ENCODE results near the gene FBP2. TPM values are rescaled to one million over a fixed set of nuclear protein-coding genes. Genes with fewer than 3 reads are reported as not detected.
A peak's percentile ranks its signal among the peaks of the same experiment; 100 is the strongest.

FBP2 gene
- not detected for total RNA-seq

GRCh38 chr9:94593459-94594345, at the start of gene FBP2:
Gene FBP2 (minus strand): TSS chr9:94593824. CDS start chr9:94593726, 98 bp downstream.
- DNase-seq (ENCODE audit: low spot score in 2 of 2), result peak in 1 of 2 donors; percentile 42
- H3K36me3 Mint-ChIP-seq, result no peaks in the 10 kb centered on the region
- no peaks in the 10 kb centered on the region for H3K9me3 Mint-ChIP-seq

DNA sequence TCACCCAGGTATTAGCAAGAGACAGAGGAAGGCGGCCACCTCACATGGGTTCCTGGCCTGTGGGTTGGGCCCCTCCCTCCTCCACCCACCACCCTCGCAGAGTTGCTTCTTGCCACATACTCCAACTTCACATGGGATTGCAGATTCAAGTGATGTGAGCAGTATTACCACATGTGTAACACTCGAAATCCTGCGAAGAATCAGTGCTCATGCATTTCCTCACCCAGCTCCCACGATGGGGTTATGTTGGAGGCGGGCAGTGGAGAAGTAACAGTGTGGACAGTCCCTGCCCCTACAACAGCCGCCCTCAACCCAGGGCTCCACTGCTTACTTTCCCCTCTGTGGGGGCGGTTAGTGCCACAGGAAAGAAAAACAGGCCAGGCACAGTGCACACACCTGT, 49.6 kb upstream of the FBP2 start:
- ATAC-seq (no peak), DNase-seq (ENCODE audit: low spot score in 2 of 2) (no peak)
- H3K9me3 Mint-ChIP-seq, result no peaks in the 10 kb centered on the region
- H3K27ac Mint-ChIP-seq, result no peak overlapping the region
- no peaks in the 10 kb centered on the region for H3K36me3 Mint-ChIP-seq

More at GRCh38 chr9:94593459-94594345, at the start of gene FBP2:
- H3K27ac Mint-ChIP-seq, result no peak within 1 kb of the TSS
- ATAC-seq, result no peak

DNA sequence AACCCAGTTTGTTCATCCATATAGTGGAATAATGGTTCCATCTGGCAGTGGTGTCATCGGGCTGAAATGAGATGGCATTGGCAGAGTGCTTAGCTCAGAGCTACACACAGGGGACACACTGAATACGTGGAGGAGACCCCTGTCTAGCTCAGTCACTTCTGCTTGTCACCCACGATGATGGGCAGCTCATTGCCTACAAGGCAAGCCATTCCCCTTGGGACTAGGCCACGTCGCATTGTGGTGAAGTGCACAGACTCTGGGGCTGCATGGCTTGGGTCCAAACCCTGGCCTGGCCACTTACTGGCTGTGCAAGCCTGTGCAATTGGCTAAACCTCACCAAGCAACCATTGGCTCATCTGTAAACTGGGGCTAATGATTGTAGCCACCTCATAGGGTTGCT, 48.9 kb upstream of the FBP2 start:
- no peak for ATAC-seq
- Mint-ChIP-seq H3K36me3 (no peaks in the 10 kb centered on the region), H3K27ac (no peak overlapping the region), H3K9me3 (no peaks in the 10 kb centered on the region)
- DNase-seq (ENCODE audit: low spot score in 2 of 2), result no peak

GRCh38 chr9:94639999-94640376, 46.4 kb upstream of the FBP2 start:
- Mint-ChIP-seq H3K27ac (peak overlapping the region in 1 of 2 donors; percentile 54), H3K9me3 (no peaks in the 10 kb centered on the region), H3K36me3 (no peaks in the 10 kb centered on the region)
- DNase-seq (ENCODE audit: low spot score in 2 of 2) (no peak), ATAC-seq (no peak)

DNA sequence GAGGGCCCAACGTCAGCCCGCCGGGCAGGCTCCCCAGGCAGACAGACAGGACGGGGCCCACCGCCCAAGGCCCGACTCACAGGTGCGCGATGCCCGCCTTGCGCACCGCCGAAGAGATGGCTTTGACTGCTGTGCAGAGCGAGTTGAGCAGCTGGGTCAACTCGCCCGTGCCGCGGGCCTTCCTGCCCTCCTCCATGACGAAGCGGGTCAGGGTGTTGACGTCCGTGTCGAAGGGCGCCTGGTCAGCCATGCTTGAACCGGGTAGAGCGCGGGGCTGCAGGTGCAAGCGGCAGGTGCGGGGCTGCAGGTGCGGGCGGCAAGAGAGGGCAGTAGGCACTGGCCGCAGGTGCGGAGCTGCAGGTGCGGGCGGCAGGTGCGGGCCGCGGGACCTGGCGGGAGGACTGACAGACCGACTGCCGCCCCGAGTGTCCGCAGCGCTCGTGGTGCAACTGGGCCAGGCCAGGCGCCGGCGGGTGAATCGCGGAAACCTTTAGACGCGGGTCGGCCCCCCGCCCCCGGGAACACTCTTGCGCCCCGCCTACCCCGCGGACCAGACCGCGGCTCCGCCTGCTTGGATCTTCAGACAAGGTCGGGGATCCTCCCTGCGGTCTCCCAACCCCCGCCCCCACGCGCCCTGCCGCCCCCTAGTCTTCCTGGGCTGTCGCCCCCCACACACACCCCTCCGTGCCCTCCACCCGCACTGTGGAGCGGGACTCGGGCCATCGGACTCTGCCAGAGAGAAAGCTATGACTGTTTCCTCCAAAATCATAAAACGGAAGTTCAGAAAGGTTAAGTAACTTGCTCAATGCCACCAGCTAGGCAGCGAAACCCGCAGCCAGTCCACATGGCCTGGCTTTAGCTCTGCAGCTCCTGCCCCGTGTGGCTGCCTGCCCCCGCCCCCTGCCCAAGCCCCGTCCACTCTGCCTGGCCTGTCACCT, 45.7 kb upstream of the FBP2 start, which contains the start of gene FBP1:
TSS of gene FBP1 (minus strand) at position 458 of the 938 bp plus-strand sequence. CDS start at position 250, 208 bp downstream.
- DNase-seq (ENCODE audit: low spot score in 2 of 2) (peak; percentile 25 to 66), ATAC-seq (peak; percentile 81 to 91)
- H3K9me3 Mint-ChIP-seq, result no peaks in the 10 kb centered on the region
- peak within 1 kb of the TSS in 1 of 2 donors; percentile 54 for H3K27ac Mint-ChIP-seq
- no peaks in the 10 kb centered on the region for H3K36me3 Mint-ChIP-seq

- DNase-seq (ENCODE audit: low spot score in 2 of 2) (no peak), ATAC-seq (no peak)
- H3K27ac Mint-ChIP-seq, result peak overlapping the region in 1 of 2 donors; percentile 54
- H3K36me3 Mint-ChIP-seq, result no peaks in the 10 kb centered on the region
- H3K9me3 Mint-ChIP-seq, result no peaks in the 10 kb centered on the region
These were observed 44.9 kb upstream of the FBP2 start for GRCh38 chr9:94638335-94639060.

DNA sequence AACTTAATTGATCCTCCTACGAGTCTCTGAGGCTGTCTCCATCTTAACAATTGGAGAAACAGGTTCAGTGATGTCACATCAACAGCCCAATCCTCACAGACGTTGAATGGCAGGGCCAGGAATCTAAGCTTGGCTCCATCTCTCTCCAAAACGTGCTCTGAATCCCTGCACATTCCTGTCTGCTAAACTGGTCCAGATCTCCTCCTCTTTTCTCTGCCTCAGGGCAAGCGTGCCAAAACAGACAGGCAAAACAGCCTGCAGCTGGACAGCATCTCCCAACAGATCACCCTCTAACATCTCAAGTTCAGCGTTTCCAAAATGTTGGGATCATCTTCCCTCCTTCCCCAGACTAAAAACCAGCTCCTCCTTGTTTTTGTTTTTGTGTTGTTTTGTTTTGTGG, 39.1 kb upstream of the FBP2 start:
- ATAC-seq (no peak), DNase-seq (ENCODE audit: low spot score in 2 of 2) (no peak)
- Mint-ChIP-seq H3K9me3 (no peaks in the 10 kb centered on the region), H3K27ac (no peak overlapping the region), H3K36me3 (no peaks in the 10 kb centered on the region)

GRCh38 chr9:94631599-94631998, 38.0 kb upstream of the FBP2 start:
- no peaks in the 10 kb centered on the region for H3K36me3 Mint-ChIP-seq
- H3K27ac Mint-ChIP-seq, result no peak overlapping the region
- DNase-seq (ENCODE audit: low spot score in 2 of 2) (no peak), ATAC-seq (no peak)
- no peaks in the 10 kb centered on the region for H3K9me3 Mint-ChIP-seq

GRCh38 chr9:94630833-94631232, 37.2 kb upstream of the FBP2 start:
- no peak for DNase-seq (ENCODE audit: low spot score in 2 of 2)
- Mint-ChIP-seq H3K36me3 (no peaks in the 10 kb centered on the region), H3K27ac (no peak overlapping the region), H3K9me3 (no peaks in the 10 kb centered on the region)
- ATAC-seq, result no peak

GRCh38 chr9:94630281-94630680, 36.7 kb upstream of the FBP2 start:
- H3K27ac Mint-ChIP-seq, result no peak overlapping the region
- ATAC-seq, result no peak
- no peaks in the 10 kb centered on the region for H3K36me3 Mint-ChIP-seq
- DNase-seq (ENCODE audit: low spot score in 2 of 2), result no peak
- no peaks in the 10 kb centered on the region for H3K9me3 Mint-ChIP-seq

DNA sequence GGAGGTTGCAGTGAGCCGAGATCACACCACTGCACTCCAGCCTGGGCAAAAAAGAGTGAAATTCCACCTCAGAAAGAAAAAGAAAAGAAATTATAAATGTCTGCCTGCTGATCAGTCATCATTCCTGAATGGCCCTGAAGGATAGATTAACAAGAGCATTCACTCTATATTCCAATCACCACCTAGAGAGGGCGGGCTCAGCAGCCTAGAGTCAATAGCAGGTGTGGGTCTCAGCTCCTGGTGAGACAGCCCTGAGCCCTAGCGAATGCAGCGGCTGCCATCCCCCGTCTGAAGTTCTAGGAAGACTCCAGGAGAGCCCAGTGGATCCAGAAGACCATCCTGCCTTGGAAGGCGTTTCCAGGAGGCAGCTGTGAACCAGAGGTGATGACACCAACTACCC, 33.7 kb upstream of the FBP2 start:
- H3K9me3 Mint-ChIP-seq, result no peaks in the 10 kb centered on the region

DNA sequence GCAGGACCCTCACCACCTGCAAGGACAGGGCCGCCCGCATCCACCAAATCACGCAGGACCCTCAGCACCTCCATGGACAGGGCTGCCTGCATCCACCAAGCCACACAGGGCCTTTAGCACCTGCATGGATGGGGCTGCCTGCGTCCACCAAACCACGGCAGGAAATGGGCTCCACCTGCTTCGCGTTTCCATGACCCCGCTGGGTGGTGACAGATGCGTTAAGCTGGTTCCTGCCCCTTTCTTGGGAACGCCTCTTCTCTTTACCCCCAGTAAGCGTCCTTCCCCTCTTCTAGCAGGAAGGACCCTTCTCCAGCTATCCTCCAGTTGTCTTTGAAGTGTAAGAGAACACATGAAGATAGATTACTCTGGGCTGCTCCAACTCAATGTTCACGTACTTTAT, 32.2 kb upstream of the FBP2 start:
- no peak overlapping the region for H3K27ac Mint-ChIP-seq
- ATAC-seq (no peak), DNase-seq (ENCODE audit: low spot score in 2 of 2) (no peak)
- H3K9me3 Mint-ChIP-seq, result no peaks in the 10 kb centered on the region
- H3K36me3 Mint-ChIP-seq, result no peaks in the 10 kb centered on the region

More for the DNA sequence above, 33.7 kb upstream of the FBP2 start:
- no peak for DNase-seq (ENCODE audit: low spot score in 2 of 2)
- H3K27ac Mint-ChIP-seq, result no peak overlapping the region
- H3K36me3 Mint-ChIP-seq, result no peaks in the 10 kb centered on the region
- no peak for ATAC-seq

- Mint-ChIP-seq H3K27ac (no peak overlapping the region), H3K9me3 (no peaks in the 10 kb centered on the region), H3K36me3 (no peaks in the 10 kb centered on the region)
- no peak for DNase-seq (ENCODE audit: low spot score in 2 of 2)
- no peak for ATAC-seq
These were observed 31.0 kb upstream of the FBP2 start for GRCh38 chr9:94624629-94625028.

GRCh38 chr9:94623253-94623652, 29.6 kb upstream of the FBP2 start:
- peak overlapping the region; percentile 42 to 52 for H3K27ac Mint-ChIP-seq
- no peaks in the 10 kb centered on the region for H3K9me3 Mint-ChIP-seq
- DNase-seq (ENCODE audit: low spot score in 2 of 2) (peak in 1 of 2 donors; percentile 42), ATAC-seq (peak in 1 of 2 donors; percentile 41)
- H3K36me3 Mint-ChIP-seq, result no peaks in the 10 kb centered on the region

- DNase-seq (ENCODE audit: low spot score in 2 of 2) (no peak), ATAC-seq (no peak)
- Mint-ChIP-seq H3K9me3 (no peaks in the 10 kb centered on the region), H3K36me3 (no peaks in the 10 kb centered on the region), H3K27ac (no peak overlapping the region)
These were observed 28.6 kb upstream of the FBP2 start for GRCh38 chr9:94622087-94622800.

- Mint-ChIP-seq H3K27ac (no peak overlapping the region), H3K36me3 (no peaks in the 10 kb centered on the region), H3K9me3 (no peaks in the 10 kb centered on the region)
- DNase-seq (ENCODE audit: low spot score in 2 of 2), result no peak
- ATAC-seq, result no peak
These were observed 25.4 kb upstream of the FBP2 start for GRCh38 chr9:94619026-94619425.

Measured in activated naive CD4-positive, alpha-beta T cell treated with anti-CD3 and anti-CD28 coated beads, Interleukin-2, amount 50 U/mL, for 72 hours (primary cell).